ENCODE measurements around the gene PRR5L. TPM values are rescaled to one million over a fixed set of nuclear protein-coding genes. Genes with fewer than 3 reads are reported as not detected.

PRR5L gene
- total and polyA plus RNA-seq, 12 donors: 1.7 to 10.2 (median 7.3) TPM

DNA sequence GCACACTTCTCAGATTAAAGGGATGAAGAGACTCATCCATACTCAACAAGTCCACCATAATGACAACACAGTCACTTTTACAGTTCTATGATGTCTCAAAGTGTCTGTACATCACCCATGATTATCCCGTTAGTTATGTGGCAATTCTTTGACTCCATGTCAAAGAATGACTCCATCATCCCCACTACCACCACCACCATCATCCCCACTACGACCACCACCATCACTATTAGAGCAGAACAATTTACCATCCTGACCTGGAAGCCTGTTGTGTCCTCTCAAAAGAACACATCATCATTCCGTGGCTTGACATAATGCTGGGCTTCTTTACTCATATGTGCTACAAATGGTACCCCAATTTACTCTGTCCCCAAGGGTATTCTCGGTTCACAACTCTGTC lies 13.7 kb downstream of the PRR5L start:
- H3K27me3 ChIP-seq: no peaks in the 10 kb centered on the region
- no peaks in the 10 kb centered on the region for H3K36me3 ChIP-seq (replicated peaks in 1 of 2)
- intact Hi-C loops (cut with DNase I): loop anchor here in 1 of 2 donors (5.0 kb wide), 1 partner anchor 168 kb away; no protein-coding TSS in a partner anchor
- H3K4me3 ChIP-seq: no peak overlapping the region
- WGBS, 4 donors: 79 to 88% (median 85%) methylated on average over 4 of the region's 4 CpGs
- no peaks in the 10 kb centered on the region for H3K9me3 ChIP-seq (replicated peaks in 1 of 3)
- no peak overlapping the region for H3K27ac ChIP-seq
- TF ChIP-seq POLR2A (IDR thresholded peaks at IDR 0.05): no peak
- TF ChIP-seq, protein P1, sequence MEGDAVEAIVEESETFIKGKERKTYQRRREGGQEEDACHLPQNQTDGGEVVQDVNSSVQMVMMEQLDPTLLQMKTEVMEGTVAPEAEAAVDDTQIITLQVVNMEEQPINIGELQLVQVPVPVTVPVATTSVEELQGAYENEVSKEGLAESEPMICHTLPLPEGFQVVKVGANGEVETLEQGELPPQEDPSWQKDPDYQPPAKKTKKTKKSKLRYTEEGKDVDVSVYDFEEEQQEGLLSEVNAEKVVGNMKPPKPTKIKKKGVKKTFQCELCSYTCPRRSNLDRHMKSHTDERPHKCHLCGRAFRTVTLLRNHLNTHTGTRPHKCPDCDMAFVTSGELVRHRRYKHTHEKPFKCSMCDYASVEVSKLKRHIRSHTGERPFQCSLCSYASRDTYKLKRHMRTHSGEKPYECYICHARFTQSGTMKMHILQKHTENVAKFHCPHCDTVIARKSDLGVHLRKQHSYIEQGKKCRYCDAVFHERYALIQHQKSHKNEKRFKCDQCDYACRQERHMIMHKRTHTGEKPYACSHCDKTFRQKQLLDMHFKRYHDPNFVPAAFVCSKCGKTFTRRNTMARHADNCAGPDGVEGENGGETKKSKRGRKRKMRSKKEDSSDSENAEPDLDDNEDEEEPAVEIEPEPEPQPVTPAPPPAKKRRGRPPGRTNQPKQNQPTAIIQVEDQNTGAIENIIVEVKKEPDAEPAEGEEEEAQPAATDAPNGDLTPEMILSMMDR (IDR thresholded peaks at IDR 0.05): no peak
- no peaks in the 10 kb centered on the region for H3K4me1 ChIP-seq (replicated peaks in 1 of 2)
- no peak for DNase-seq

DNA sequence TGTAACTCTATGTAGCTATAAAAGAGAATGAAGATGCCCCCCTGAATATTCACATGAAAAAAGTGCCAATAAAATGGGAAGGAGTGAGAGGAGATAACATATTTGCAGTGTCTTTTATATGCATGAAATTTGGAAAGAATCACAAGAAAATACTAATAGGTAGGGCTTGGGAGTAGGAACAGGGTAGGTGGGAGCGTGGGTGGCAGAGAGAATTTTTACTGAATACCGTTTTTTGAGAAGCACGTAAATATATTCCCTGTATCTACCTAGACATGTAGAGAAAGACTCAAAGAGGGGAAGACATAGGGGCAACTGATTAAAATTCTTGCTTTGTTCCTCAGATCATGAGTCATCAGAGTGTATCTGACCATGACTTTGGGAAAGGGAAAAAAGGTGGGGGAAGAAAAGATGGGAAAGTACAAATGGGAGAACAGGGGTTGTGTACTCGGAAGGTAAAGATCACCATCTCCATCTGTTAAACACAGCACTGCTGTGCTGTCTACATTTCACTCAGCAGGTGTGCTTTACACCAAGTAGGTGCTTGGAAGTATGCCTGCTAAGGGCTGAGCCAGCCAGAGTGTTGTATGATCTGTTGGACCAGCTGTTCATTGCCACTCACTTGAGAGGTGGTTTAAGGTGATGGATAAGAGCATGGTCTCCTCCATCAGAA lies 16.0 kb downstream of the PRR5L start:
- no peaks in the 10 kb centered on the region for H3K4me1 ChIP-seq (replicated peaks in 1 of 2)
- 84 to 88% (median 86%) methylated on average over 4 of the region's 4 CpGs for WGBS, 4 donors
- TF ChIP-seq POLR2A (IDR thresholded peaks at IDR 0.05): no peak
- TF ChIP-seq, protein P1 (IDR thresholded peaks at IDR 0.05): no peak

DNA sequence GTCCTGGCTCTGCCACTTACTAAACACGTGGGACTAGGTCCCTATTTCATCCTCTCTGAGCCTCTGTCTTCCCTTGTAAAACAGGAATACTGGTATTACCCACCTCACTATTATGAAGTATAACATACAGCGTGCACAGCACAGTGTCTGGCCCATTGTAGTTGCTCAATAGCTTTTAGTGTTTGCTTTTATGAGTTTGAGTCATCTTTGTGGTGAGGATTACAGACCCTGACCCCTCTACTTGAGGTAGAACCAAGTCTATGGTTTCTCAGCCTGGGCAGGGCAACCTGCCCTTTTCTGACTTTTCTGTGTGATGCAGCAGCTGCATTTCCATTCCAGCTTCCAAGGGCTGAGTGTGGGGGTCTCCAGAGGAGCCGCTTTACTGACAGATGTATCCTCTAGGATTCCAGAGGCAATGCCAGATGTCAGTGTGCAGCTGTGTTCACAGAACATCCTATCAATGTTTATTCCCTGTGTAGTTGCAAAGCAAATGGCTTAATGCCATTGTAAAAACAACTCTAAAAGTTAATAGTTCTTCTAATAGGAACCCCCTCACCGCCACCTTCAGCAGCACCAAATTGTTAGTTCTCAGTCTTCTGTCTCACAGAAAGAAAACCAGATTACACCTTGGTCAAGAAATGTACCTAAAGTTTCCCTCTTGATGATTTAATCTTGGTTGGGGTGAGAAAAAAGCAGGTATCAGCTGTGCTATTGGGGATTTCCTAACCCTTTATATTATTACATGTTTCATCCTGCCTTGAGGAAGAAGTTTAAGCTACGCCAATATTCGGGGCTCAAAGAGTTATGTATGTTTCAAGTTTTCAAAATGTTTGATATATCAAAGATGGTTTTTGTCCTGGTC lies 16.8 kb downstream of the PRR5L start:
- no peaks in the 10 kb centered on the region for H3K4me1 ChIP-seq (replicated peaks in 1 of 2)
- intact Hi-C loops (cut with DNase I): no loop called here
- H3K9me3 ChIP-seq (replicated peaks in 1 of 3): no peaks in the 10 kb centered on the region
- H3K27me3 ChIP-seq: no peaks in the 10 kb centered on the region
- H3K36me3 ChIP-seq (replicated peaks in 1 of 2): no peaks in the 10 kb centered on the region
- H3K4me3 ChIP-seq: no peak overlapping the region
- TF ChIP-seq POLR2A (IDR thresholded peaks at IDR 0.05): no peak
- TF ChIP-seq, protein P1 (IDR thresholded peaks at IDR 0.05): no peak
- no peak overlapping the region for H3K27ac ChIP-seq
- 71 to 75% (median 74%) methylated on average over 6 of the region's 6 CpGs for WGBS, 4 donors
- no peak for DNase-seq

More for the DNA sequence above, 16.0 kb downstream of the PRR5L start:
- Histone ChIP-seq H3K27me3 (no peaks in the 10 kb centered on the region), H3K27ac (no peak overlapping the region), H3K9me3 (replicated peaks in 1 of 3) (no peaks in the 10 kb centered on the region), H3K36me3 (replicated peaks in 1 of 2) (no peaks in the 10 kb centered on the region), H3K4me3 (no peak overlapping the region)
- DNase-seq: no peak
- intact Hi-C loops (cut with DNase I): no loop called here

DNA sequence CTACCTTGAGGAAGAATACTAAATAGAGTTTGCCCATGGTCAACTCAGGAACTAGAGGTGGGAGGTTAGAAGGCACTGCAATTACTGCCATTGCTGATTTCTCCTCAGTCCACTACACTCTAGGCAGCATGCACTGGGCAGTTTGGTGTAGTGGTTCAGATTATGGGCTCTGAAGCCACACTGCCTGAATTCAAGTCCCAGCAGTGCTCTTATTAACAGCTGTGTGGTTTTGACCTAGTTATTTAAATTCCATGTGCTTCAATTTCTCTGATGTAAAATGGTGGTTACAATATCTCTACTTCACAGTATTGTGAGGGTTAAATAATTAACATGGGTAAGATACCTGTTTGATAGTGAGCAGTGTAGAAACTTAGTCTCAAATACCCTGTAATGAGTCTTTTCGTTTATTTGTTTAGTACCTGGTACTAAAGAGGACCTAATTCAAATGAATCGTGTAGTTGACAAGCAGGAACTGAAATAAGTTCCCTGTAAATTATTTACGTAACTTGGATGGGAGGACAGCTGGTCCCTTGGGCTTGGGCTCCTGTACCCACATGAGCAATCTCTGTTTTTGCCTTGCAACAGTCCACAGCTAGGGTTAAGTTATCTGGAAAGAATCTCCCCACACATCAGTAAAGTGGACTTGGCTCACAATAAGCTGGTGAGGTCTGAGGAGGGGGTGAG lies 17.8 kb downstream of the PRR5L start:
- 60 to 72% (median 65%) methylated on average over 3 of the region's 3 CpGs for WGBS, 4 donors
- Histone ChIP-seq H3K4me3 (no peak overlapping the region), H3K4me1 (replicated peaks in 1 of 2) (no peaks in the 10 kb centered on the region), H3K27me3 (no peaks in the 10 kb centered on the region), H3K27ac (no peak overlapping the region), H3K36me3 (replicated peaks in 1 of 2) (no peaks in the 10 kb centered on the region), H3K9me3 (replicated peaks in 1 of 3) (no peaks in the 10 kb centered on the region)
- DNase-seq: no peak
- intact Hi-C loops (cut with DNase I): no loop called here
- TF ChIP-seq POLR2A (IDR thresholded peaks at IDR 0.05): no peak
- TF ChIP-seq, protein P1 (IDR thresholded peaks at IDR 0.05): no peak
